Measurements from ENCODE around the gene ATP6V1C2. TPM values are rescaled to one million over a fixed set of nuclear protein-coding genes. Genes with fewer than 3 reads are reported as not detected.
A peak's percentile ranks its signal among the peaks of the same experiment; 100 is the strongest.

ATP6V1C2 gene
- total RNA-seq, 4 donors from 2014 or later, result not detected

GRCh38 chr2:10764896-10765295 is 43.5 kb downstream of the ATP6V1C2 start:
- in situ Hi-C loops (cut with MboI; ENCODE audit: low sequenced_read_pairs in 4 of 4), result no loop called here
- H3K27ac ChIP-seq, result no peak overlapping the region

GRCh38 chr2:10765461-10765860 is 44.0 kb downstream of the ATP6V1C2 start:
- in situ Hi-C loops (cut with MboI; ENCODE audit: low sequenced_read_pairs in 4 of 4) (no loop called here), intact Hi-C loops (cut with DNase I; ENCODE audit: low total_unique reads) (no loop called here)
- no peak for TF ChIP-seq POLR2A (IDR thresholded peaks at IDR 0.05)
- no peak for TF ChIP-seq CTCF (IDR thresholded peaks at IDR 0.05 in 4 of 5, conservative IDR thresholded peaks at IDR 0.05 in 1 of 5)
- Histone ChIP-seq H3K36me3 (no peaks in the 10 kb centered on the region), H3K27ac (no peak overlapping the region), H3K9me3 (no peaks in the 10 kb centered on the region), H3K4me1 (no peaks in the 10 kb centered on the region), H3K4me3 (no peak overlapping the region), H3K27me3 (no peaks in the 10 kb centered on the region)
- ATAC-seq, result no peak
- no peak for DNase-seq

More at GRCh38 chr2:10764896-10765295, 43.5 kb downstream of the ATP6V1C2 start:
- no peaks in the 10 kb centered on the region for H3K9me3 ChIP-seq
- ATAC-seq (no peak), DNase-seq (no peak)
- intact Hi-C loops (cut with DNase I; ENCODE audit: low total_unique reads), result no loop called here
- no peaks in the 10 kb centered on the region for H3K27me3 ChIP-seq
- H3K4me3 ChIP-seq, result no peak overlapping the region
- TF ChIP-seq POLR2A (IDR thresholded peaks at IDR 0.05), result no peak
- TF ChIP-seq CTCF (IDR thresholded peaks at IDR 0.05 in 4 of 5, conservative IDR thresholded peaks at IDR 0.05 in 1 of 5), result no peak
- H3K4me1 ChIP-seq, result no peaks in the 10 kb centered on the region
- no peaks in the 10 kb centered on the region for H3K36me3 ChIP-seq

- in situ Hi-C loops (cut with MboI; ENCODE audit: low sequenced_read_pairs in 4 of 4), result no loop called here
- no peaks in the 10 kb centered on the region for H3K9me3 ChIP-seq
- H3K27ac ChIP-seq, result no peak overlapping the region
- no peak overlapping the region for H3K4me3 ChIP-seq
- H3K36me3 ChIP-seq, result no peaks in the 10 kb centered on the region
- H3K4me1 ChIP-seq, result no peaks in the 10 kb centered on the region
- DNase-seq (no peak), ATAC-seq (no peak)
- TF ChIP-seq POLR2A (IDR thresholded peaks at IDR 0.05) (no peak), CTCF (IDR thresholded peaks at IDR 0.05 in 4 of 5, conservative IDR thresholded peaks at IDR 0.05 in 1 of 5) (no peak)
- intact Hi-C loops (cut with DNase I; ENCODE audit: low total_unique reads), result no loop called here
- H3K27me3 ChIP-seq, result no peaks in the 10 kb centered on the region
Observed at GRCh38 chr2:10765914-10766313, 44.5 kb downstream of the ATP6V1C2 start.

GRCh38 chr2:10768063-10768507 is 46.7 kb downstream of the ATP6V1C2 start:
- intact Hi-C loops (cut with DNase I; ENCODE audit: low total_unique reads), result no loop called here
- H3K4me3 ChIP-seq, result no peak overlapping the region
- no peaks in the 10 kb centered on the region for H3K4me1 ChIP-seq
- no peaks in the 10 kb centered on the region for H3K9me3 ChIP-seq
- ATAC-seq (peak; percentile 71 to 89), DNase-seq (peak; percentile 16 to 54)
- no peak overlapping the region for H3K27ac ChIP-seq
- H3K27me3 ChIP-seq, result no peaks in the 10 kb centered on the region
- no peaks in the 10 kb centered on the region for H3K36me3 ChIP-seq
- in situ Hi-C loops (cut with MboI; ENCODE audit: low sequenced_read_pairs in 4 of 4), result no loop called here
- TF ChIP-seq POLR2A (IDR thresholded peaks at IDR 0.05) (no peak), CTCF (IDR thresholded peaks at IDR 0.05 in 4 of 5, conservative IDR thresholded peaks at IDR 0.05 in 1 of 5) (no peak)

Measured in gastrocnemius medialis (tissue), 4 donors.